ENCODE data around the gene FHIT. TPM values are rescaled to one million over a fixed set of nuclear protein-coding genes. Genes with fewer than 3 reads are reported as not detected.

Gene FHIT
- total RNA-seq, 2 donors from 2014 or later, result 10.4 to 15.8 TPM

- ATAC-seq, result no peak
- intact Hi-C loops (cut with DNase I), result no loop called here
Observed at GRCh38 chr3:60461267-60461666, 790.0 kb downstream of the FHIT start.

GRCh38 chr3:60456180-60456579, 795.1 kb downstream of the FHIT start:
- Histone ChIP-seq H3K4me3 (no peak overlapping the region), H3K4me1 (no peaks in the 10 kb centered on the region), H3K9me3 (no peaks in the 10 kb centered on the region), H3K36me3 (replicated peaks in 1 of 2; ENCODE audit: insufficient read depth in 1 of 2, low read depth in 2 of 2) (no peaks in the 10 kb centered on the region), H3K27ac (no peak overlapping the region), H3K27me3 (no peaks in the 10 kb centered on the region)
- WGBS, 2 donors, result 47 to 62% methylated on average over 2 of the region's 2 CpGs
- TF ChIP-seq POLR2A (IDR thresholded peaks at IDR 0.05) (no peak), CTCF (IDR thresholded peaks at IDR 0.05) (no peak)
- DNase-seq, result no peak
- intact Hi-C loops (cut with DNase I), result no loop called here
- ATAC-seq, result no peak

More at GRCh38 chr3:60461267-60461666, 790.0 kb downstream of the FHIT start:
- H3K4me1 ChIP-seq, result peaks cover 10% of the 10 kb centered on the region
- no peak for TF ChIP-seq CTCF (IDR thresholded peaks at IDR 0.05)
- no peak overlapping the region for H3K27ac ChIP-seq
- WGBS, 2 donors, result 74 to 83% methylated on average over 4 of the region's 4 CpGs
- H3K9me3 ChIP-seq, result no peaks in the 10 kb centered on the region
- no peak overlapping the region for H3K4me3 ChIP-seq
- no peaks in the 10 kb centered on the region for H3K27me3 ChIP-seq
- H3K36me3 ChIP-seq (replicated peaks in 1 of 2; ENCODE audit: insufficient read depth in 1 of 2, low read depth in 2 of 2), result no peaks in the 10 kb centered on the region
- no peak for DNase-seq

- no peak overlapping the region for H3K4me3 ChIP-seq
- ATAC-seq (no peak), DNase-seq (no peak)
- 71 to 73% methylated on average over 3 of the region's 3 CpGs for WGBS, 2 donors
- intact Hi-C loops (cut with DNase I), result no loop called here
- no peaks in the 10 kb centered on the region for H3K4me1 ChIP-seq
- H3K36me3 ChIP-seq (replicated peaks in 1 of 2; ENCODE audit: insufficient read depth in 1 of 2, low read depth in 2 of 2), result no peaks in the 10 kb centered on the region
- H3K27ac ChIP-seq, result no peak overlapping the region
- TF ChIP-seq POLR2A (IDR thresholded peaks at IDR 0.05) (no peak), CTCF (IDR thresholded peaks at IDR 0.05) (no peak)
- no peaks in the 10 kb centered on the region for H3K27me3 ChIP-seq
- H3K9me3 ChIP-seq, result no peaks in the 10 kb centered on the region
Observed at GRCh38 chr3:60453326-60453725, 797.9 kb downstream of the FHIT start.

- WGBS, 2 donors, result 69 to 82% methylated on average over 3 of the region's 3 CpGs
- TF ChIP-seq CTCF (IDR thresholded peaks at IDR 0.05) (no peak), POLR2A (IDR thresholded peaks at IDR 0.05) (no peak)
- intact Hi-C loops (cut with DNase I), result no loop called here
Observed at GRCh38 chr3:60448696-60449095, 802.6 kb downstream of the FHIT start.

GRCh38 chr3:60445446-60445845, 805.8 kb downstream of the FHIT start:
- intact Hi-C loops (cut with DNase I), result no loop called here
- Histone ChIP-seq H3K27ac (no peak overlapping the region), H3K9me3 (no peaks in the 10 kb centered on the region), H3K4me3 (no peak overlapping the region), H3K4me1 (no peaks in the 10 kb centered on the region), H3K27me3 (no peaks in the 10 kb centered on the region), H3K36me3 (replicated peaks in 1 of 2; ENCODE audit: insufficient read depth in 1 of 2, low read depth in 2 of 2) (no peaks in the 10 kb centered on the region)
- 63 to 73% methylated on average over 3 of the region's 3 CpGs for WGBS, 2 donors
- ATAC-seq (no peak), DNase-seq (no peak)
- TF ChIP-seq CTCF (IDR thresholded peaks at IDR 0.05), result no peak
- no peak for TF ChIP-seq POLR2A (IDR thresholded peaks at IDR 0.05)

More at GRCh38 chr3:60448696-60449095, 802.6 kb downstream of the FHIT start:
- Histone ChIP-seq H3K4me1 (no peaks in the 10 kb centered on the region), H3K27ac (no peak overlapping the region), H3K27me3 (no peaks in the 10 kb centered on the region), H3K36me3 (replicated peaks in 1 of 2; ENCODE audit: insufficient read depth in 1 of 2, low read depth in 2 of 2) (no peaks in the 10 kb centered on the region), H3K4me3 (no peak overlapping the region), H3K9me3 (no peaks in the 10 kb centered on the region)
- ATAC-seq (no peak), DNase-seq (no peak)
